Measurements from ENCODE around the gene R3HDM4.

DNA sequence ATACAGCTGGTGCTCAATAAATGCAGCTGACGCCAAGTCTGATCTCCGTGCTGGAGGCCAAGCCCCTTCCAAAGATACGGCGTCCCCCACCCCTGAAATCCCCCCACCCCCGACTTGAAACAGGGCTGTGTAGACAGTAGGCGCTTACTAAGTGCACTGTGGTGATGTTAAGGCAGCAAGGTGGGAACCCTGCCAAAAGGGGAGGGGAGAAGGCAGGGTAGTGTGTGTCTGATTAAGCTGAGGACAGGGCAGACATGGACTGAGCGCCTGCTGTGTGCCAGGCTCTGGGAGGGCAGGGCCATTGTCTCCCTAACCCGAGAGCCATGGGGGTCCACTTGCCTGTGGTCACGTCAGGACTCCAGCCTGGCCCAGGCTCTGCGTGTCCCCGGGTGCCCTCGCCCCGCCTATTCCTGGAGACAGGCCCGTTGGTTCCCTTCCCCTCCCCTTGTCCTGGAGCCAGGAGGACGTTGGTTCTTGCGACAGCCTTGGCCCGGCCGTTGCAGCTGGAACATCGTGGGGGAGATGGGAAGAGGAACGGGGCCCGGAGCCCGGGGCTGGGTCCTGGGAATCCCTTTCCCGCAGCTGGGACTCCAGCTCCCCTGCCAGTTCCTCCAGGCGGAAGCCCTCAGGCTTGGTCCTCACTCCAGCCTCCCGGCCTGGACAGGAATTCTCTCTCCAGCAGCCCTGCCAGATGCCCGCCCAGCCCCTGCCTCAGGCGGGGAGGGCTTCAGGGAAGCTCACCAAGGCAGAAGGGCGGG lies 62.6 kb downstream of the R3HDM4 start:
- TF ChIP-seq EZH2 (IDR thresholded peaks at IDR 0.05; ENCODE audit: low read depth), result no peak
- TF ChIP-seq CTCF (conservative IDR thresholded peaks at IDR 0.05), result no peak

All from PC-9 (cell line).